IMR-90 (cell line): Measurements from ENCODE around the gene SNRNP200. TPM values are rescaled to one million over a fixed set of nuclear protein-coding genes. Genes with fewer than 3 reads are reported as not detected.
A peak's percentile ranks its signal among the peaks of the same experiment; 100 is the strongest.

ENCODE experiments used
- ATAC-seq: fragments of 200-7000 bp; cut with Tn5 transposase; 2 replicates; pipeline ENCODE4 v1.9.1; 2020; ENCODE audit warnings: low read depth, mild to moderate bottlenecking, moderate library complexity
- BruUV-seq: library from RNA; stranded (reverse); fragments of 400-500 nt; replicated peaks from 2 replicates; lab custom pipeline; 2021; lab: Mats Ljungman, UMichigan
- CTCF ChIA-PET: fragments of 300-600 bp; formaldehyde crosslinking; extraction: SDS; loops from one replicate; lab custom pipeline; 2021; ENCODE audit warnings: antibody characterized with exemption; lab: Yijun Ruan, JAX
- POLR2A ChIA-PET: fragments of 300-600 bp; sonication (Branson Sonifier 250); formaldehyde crosslinking; loops from one replicate; lab custom pipeline; 2022; ENCODE audit warnings: antibody characterized with exemption; ENCODE audit not compliant: unreplicated experiment; lab: Charles Lee
- DNase-seq: peaks from one replicate; pipeline ENCODE4 v3.0.0; 2013
- H2AFZ ChIP-seq: replicated peaks from 2 replicates; pipeline ENCODE3; 2013; ENCODE audit warnings: low read length, mild to moderate bottlenecking; ENCODE audit not compliant: poor library complexity
- H2AK5ac ChIP-seq: 2 replicates; pipeline ENCODE4 v1.6.1; 2013; ENCODE audit warnings: low read depth, low read length, inconsistent platforms
- H2AK9ac ChIP-seq: replicated peaks from 2 replicates; pipeline ENCODE3; 2013; ENCODE audit warnings: mild to moderate bottlenecking, low read depth, low read length, moderate library complexity; ENCODE audit not compliant: poor library complexity
- H2BK120ac ChIP-seq: 2 replicates; pipeline ENCODE4 v1.6.1; 2013; ENCODE audit warnings: low read depth, low read length, inconsistent platforms
- H2BK15ac ChIP-seq: 3 replicates; pipeline ENCODE4 v1.6.1; 2013; ENCODE audit warnings: low read depth, low read length, inconsistent platforms
- H2BK20ac ChIP-seq: 2 replicates; pipeline ENCODE4 v1.6.1; 2013; ENCODE audit warnings: low read depth, mild to moderate bottlenecking, inconsistent platforms, low read length, moderate library complexity
- H2BK5ac ChIP-seq: 2 replicates; pipeline ENCODE4 v1.6.1; 2013; ENCODE audit warnings: mild to moderate bottlenecking, low read depth, low read length, inconsistent platforms; ENCODE audit not compliant: poor library complexity, severe bottlenecking
- H3K14ac ChIP-seq: replicated peaks from 2 replicates; pipeline ENCODE4 v1.6.1; 2013; ENCODE audit warnings: low read depth, low read length, inconsistent platforms
- H3K18ac ChIP-seq: 2 replicates; pipeline ENCODE4 v1.6.1; 2013; ENCODE audit warnings: low read depth, low read length, control low read depth
- H3K23ac ChIP-seq: 2 replicates; pipeline ENCODE4 v1.6.1; 2013; ENCODE audit warnings: low read depth, low read length, inconsistent platforms
- H3K27ac ChIP-seq: 2 replicates; pipeline ENCODE4 v1.5.1; 2013; ENCODE audit warnings: mild to moderate bottlenecking, control low read depth, low read length; ENCODE audit not compliant: insufficient read depth
- H3K27me3 ChIP-seq: 2 replicates; pipeline ENCODE4 v1.6.1; 2013; ENCODE audit warnings: low read length; ENCODE audit not compliant: control insufficient read depth, insufficient read depth
- H3K36me3 ChIP-seq: 2 replicates; pipeline ENCODE4 v1.6.1; 2013; ENCODE audit warnings: low read length, mixed read lengths; ENCODE audit not compliant: control insufficient read depth, insufficient read depth
- H3K4ac ChIP-seq: 2 replicates; pipeline ENCODE4 v1.6.1; 2013; ENCODE audit warnings: low read depth, low read length, inconsistent platforms
- H3K4me1 ChIP-seq: 2 replicates; pipeline ENCODE4 v1.6.1; 2013; ENCODE audit warnings: low read length, mixed read lengths; ENCODE audit not compliant: control insufficient read depth, insufficient read depth
- H3K4me2 ChIP-seq: 2 replicates; pipeline ENCODE4 v1.6.1; 2013; ENCODE audit warnings: low read depth, mild to moderate bottlenecking, control low read depth, low read length, moderate library complexity
- H3K4me3 ChIP-seq: 2 replicates; pipeline ENCODE4 v1.5.1; 2013; ENCODE audit warnings: low read depth, mild to moderate bottlenecking, control low read depth, low read length, moderate library complexity; ENCODE audit not compliant: insufficient read depth
- H3K56ac ChIP-seq: 2 replicates; pipeline ENCODE4 v1.6.1; 2013; ENCODE audit warnings: low read length, inconsistent platforms; ENCODE audit not compliant: insufficient read depth; ENCODE audit errors: extremely low read depth
- H3K79me1 ChIP-seq, 2 experiments: 2 replicates each; pipeline ENCODE4 v1.6.1; 2013; ENCODE audit warnings: low read length in 2 of 2, inconsistent platforms in 1 of 2, low read depth in 1 of 2
- H3K9ac ChIP-seq: 2 replicates; pipeline ENCODE4 v1.6.1; 2013; ENCODE audit warnings: low read depth, low read length, control low read depth
- H3K9me1 ChIP-seq: 2 replicates; pipeline ENCODE4 v1.6.1; 2013; ENCODE audit warnings: low read length, inconsistent platforms; ENCODE audit not compliant: insufficient read depth
- H3K9me3 ChIP-seq: 2 replicates; pipeline ENCODE4 v1.6.1; 2013; ENCODE audit warnings: low read length; ENCODE audit not compliant: control insufficient read depth, insufficient read depth
- H4K20me1 ChIP-seq: 2 replicates; pipeline ENCODE4 v1.6.1; 2013; ENCODE audit warnings: low read length, inconsistent platforms; ENCODE audit not compliant: insufficient read depth
- H4K5ac ChIP-seq: 2 replicates; pipeline ENCODE4 v1.6.1; 2013; ENCODE audit warnings: mild to moderate bottlenecking, low read depth, low read length, control low read depth
- H4K8ac ChIP-seq, 2 experiments: 2 replicates each; pipeline ENCODE4 v1.6.1; 2013; ENCODE audit warnings: low read depth in 2 of 2, low read length in 2 of 2, control low read depth in 1 of 2, inconsistent platforms in 1 of 2
- H4K91ac ChIP-seq: 2 replicates; pipeline ENCODE4 v1.6.1; 2013; ENCODE audit warnings: low read depth, low read length, inconsistent platforms; ENCODE audit not compliant: insufficient read depth
- BHLHE40 ChIP-seq: fragments of 150-350 bp; IDR thresholded peaks from 2 replicates; pipeline ENCODE4 v1.6.1; 2016; ENCODE audit warnings: mild to moderate bottlenecking, low read depth, low read length
- CEBPB ChIP-seq: IDR thresholded peaks from 2 replicates; pipeline ENCODE4 v1.6.1; 2012; ENCODE audit warnings: low read depth, low read length, improper control_type of control experiment
- CHD1 ChIP-seq: IDR thresholded peaks from 2 replicates; pipeline ENCODE4 v1.6.1; 2012; ENCODE audit warnings: low read depth, low read length, improper control_type of control experiment
- CTCF ChIP-seq: conservative IDR thresholded peaks from 2 replicates; pipeline ENCODE4 v1.5.1; 2012; ENCODE audit warnings: mild to moderate bottlenecking, low read depth, low read length, improper control_type of control experiment
- FOS ChIP-seq: fragments of 150-350 bp; IDR thresholded peaks from 2 replicates; pipeline ENCODE4 v1.6.1; 2016; ENCODE audit warnings: low read depth, low read length
- MAFK ChIP-seq: IDR thresholded peaks from 2 replicates; pipeline ENCODE4 v1.6.1; 2012; ENCODE audit warnings: low read depth, low read length, improper control_type of control experiment
- MAZ ChIP-seq: IDR thresholded peaks from 2 replicates; pipeline ENCODE4 v1.6.1; 2012; ENCODE audit warnings: low read depth, mild to moderate bottlenecking, low read length, improper control_type of control experiment, moderate library complexity, borderline replicate concordance
- MXI1 ChIP-seq: IDR thresholded peaks from 2 replicates; pipeline ENCODE4 v1.6.1; 2012; ENCODE audit warnings: low read depth, mild to moderate bottlenecking, low read length, moderate library complexity, borderline replicate concordance
- NFE2L2 ChIP-seq: fragments of 150-350 bp; IDR thresholded peaks from 2 replicates; pipeline ENCODE4 v1.6.1; 2016; ENCODE audit warnings: low read depth, mild to moderate bottlenecking, low read length
- POLR2A ChIP-seq: IDR thresholded peaks from 2 replicates; pipeline ENCODE4 v1.6.1; 2012; ENCODE audit warnings: mild to moderate bottlenecking, low read depth, low read length
- RAD21 ChIP-seq: IDR thresholded peaks from 2 replicates; pipeline ENCODE4 v1.6.1; 2012; ENCODE audit warnings: low read length, improper control_type of control experiment
- RCOR1 ChIP-seq: IDR thresholded peaks from 2 replicates; pipeline ENCODE4 v1.6.1; 2012; ENCODE audit warnings: mild to moderate bottlenecking, low read length, improper control_type of control experiment; ENCODE audit not compliant: insufficient replicate concordance
- RFX5 ChIP-seq: IDR thresholded peaks from 2 replicates; pipeline ENCODE4 v1.8.0; 2012; ENCODE audit warnings: low read depth, mild to moderate bottlenecking, low read length, moderate library complexity
- SMC3 ChIP-seq: fragments of 150-350 bp; IDR thresholded peaks from 2 replicates; pipeline ENCODE4 v1.6.1; 2016; ENCODE audit warnings: low read depth, mild to moderate bottlenecking, antibody characterized with exemption, low read length, moderate library complexity
- USF2 ChIP-seq: fragments of 150-350 bp; IDR thresholded peaks from 2 replicates; pipeline ENCODE4 v1.6.1; 2017; ENCODE audit warnings: mild to moderate bottlenecking, antibody characterized with exemption, low read length, low read depth
- WGBS, 2 experiments: methylation state at CpG; one replicate each; pipeline versions ENCODE4 v1.1.5 to v1.1.7; 2013; ENCODE audit warnings: missing lambda C conversion rate in 2 of 2; ENCODE audit not compliant: insufficient read length in 1 of 2; ENCODE audit errors: extremely low coverage in 2 of 2; 5-methylcytosine and 5-hydroxymethylcytosine counted together
- dilution Hi-C: fragments of 300-500 bp; cut with HindIII; formaldehyde crosslinking; loops from one replicate; pipeline ENCODE4 v1.14.3; 2018; ENCODE audit warnings: low sequenced_read_pairs; ENCODE audit not compliant: unreplicated experiment
- in situ Hi-C: fragments of 300-500 bp; cut with MboI; formaldehyde crosslinking; loops from 3 replicates; pipeline ENCODE4 v1.14.3; 2019; ENCODE audit warnings: low sequenced_read_pairs, inconsistent platforms, mixed read lengths
- intact Hi-C: fragments of 100-400 bp; cut with micrococcal nuclease; formaldehyde crosslinking; loops from 2 replicates; pipeline ENCODE4 v1.10.0; 2022
- polyA plus RNA-seq, 3 experiments: library from polyadenylated mRNA; depleted of rRNA; stranded (reverse); fragments of >200 nt; gene quantifications; 2 replicates each; pipeline ENCODE4 v1.2.3, GENCODE V29; 2012; ENCODE audit warnings: low replicate concordance in 1 of 3
- total RNA-seq: library from RNA; depleted of rRNA; stranded (reverse); fragments of >200 nt; gene quantifications from 2 replicates; pipeline ENCODE4 v1.2.3, GENCODE V29; 2012
- TF ChIP-seq, protein P1 (sequence below): fragments of 150-350 bp; IDR thresholded peaks from 2 replicates; pipeline ENCODE4 v1.6.1; 2016; ENCODE audit warnings: low read depth, mild to moderate bottlenecking, low read length, moderate library complexity, borderline replicate concordance

SNRNP200 gene
- total and polyA plus RNA-seq, 2 of the 4 experiments (the other 2 are of a cell fraction): 44.1 to 108 TPM

DNA sequence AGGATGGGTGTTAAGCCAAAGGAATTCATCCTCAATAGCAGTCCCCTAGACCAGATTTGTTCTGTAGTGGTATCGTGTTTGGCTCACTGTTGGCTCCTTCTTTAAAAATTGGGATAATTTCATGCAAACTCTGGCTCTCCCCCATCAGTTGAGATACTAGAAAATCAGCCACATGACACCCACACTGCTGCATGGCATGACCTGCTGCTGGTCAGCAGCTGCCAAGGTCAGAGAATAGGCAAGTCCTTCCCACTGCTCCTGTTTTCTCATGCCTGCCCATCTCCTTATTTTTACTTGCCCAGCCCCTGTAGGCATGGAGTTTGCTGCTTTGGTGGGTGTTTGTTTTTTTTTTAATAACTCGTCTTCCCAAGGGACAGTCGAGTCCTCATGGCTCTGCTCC, 1.0 kb upstream of the SNRNP200 start:
- Histone ChIP-seq H2BK20ac (no peak overlapping the region), H4K91ac (peak overlapping the region; percentile 93), H3K56ac (no peak overlapping the region), H4K20me1 (peaks cover 11% of the 10 kb centered on the region; the same call in 1 of the 2 replicates), H3K9me1 (peaks cover 3% of the 10 kb centered on the region; the same call in 1 of the 2 replicates), H3K27me3 (no peaks in the 10 kb centered on the region), H3K36me3 (peaks cover 16% of the 10 kb centered on the region), H3K4me2 (peak overlapping the region; percentile 92), H3K79me1 (peaks cover 32 to 42% of the 10 kb centered on the region in 2 experiments), H3K27ac (no peak overlapping the region; the same call in 1 of the 2 replicates), H2AFZ (peak overlapping the region; percentile 99), H4K5ac (peak overlapping the region; percentile 93), H2AK5ac (peak overlapping the region; percentile 79; the same call in 1 of the 2 replicates), H3K4me1 (peaks cover 8% of the 10 kb centered on the region), H3K4ac (peak overlapping the region; percentile 91), H3K23ac (0 out of 2 replicates have a peak overlapping the region, but pooled peaks have one; percentile 75), H3K9ac (peak overlapping the region; percentile 81), H4K8ac (peak overlapping the region; percentile 98 to 99), H3K18ac (no peak overlapping the region), H2AK9ac (peak overlapping the region; percentile 99), H3K9me3 (no peaks in the 10 kb centered on the region), H2BK120ac (0 out of 2 replicates have a peak overlapping the region, but pooled peaks have one; percentile 50), H2BK5ac (no peak overlapping the region), H3K14ac (peak overlapping the region; percentile 94), H3K4me3 (peak overlapping the region; percentile 97; the same call in 1 of the 2 replicates), H2BK15ac (peak overlapping the region; percentile 24; the same call in 1 of the 3 replicates)
- ATAC-seq (no peak), DNase-seq (no peak)
- in situ Hi-C loops: loop anchor here (10.0 kb wide), 1 partner anchor 208 kb away; no protein-coding TSS in a partner anchor
- ChIA-PET CTCF (no interaction called here), POLR2A (no interaction called here)
- BruUV-seq: no TSS peak
- intact Hi-C loops: no loop called here
- TF ChIP-seq RFX5: no peak
- TF ChIP-seq CHD1: no peak
- TF ChIP-seq FOS: no peak
- TF ChIP-seq CTCF: no peak
- TF ChIP-seq POLR2A: no peak
- TF ChIP-seq BHLHE40: no peak
- TF ChIP-seq SMC3: no peak
- TF ChIP-seq NFE2L2: no peak
- TF ChIP-seq CEBPB: no peak
- TF ChIP-seq RAD21: no peak
- TF ChIP-seq, protein P1, sequence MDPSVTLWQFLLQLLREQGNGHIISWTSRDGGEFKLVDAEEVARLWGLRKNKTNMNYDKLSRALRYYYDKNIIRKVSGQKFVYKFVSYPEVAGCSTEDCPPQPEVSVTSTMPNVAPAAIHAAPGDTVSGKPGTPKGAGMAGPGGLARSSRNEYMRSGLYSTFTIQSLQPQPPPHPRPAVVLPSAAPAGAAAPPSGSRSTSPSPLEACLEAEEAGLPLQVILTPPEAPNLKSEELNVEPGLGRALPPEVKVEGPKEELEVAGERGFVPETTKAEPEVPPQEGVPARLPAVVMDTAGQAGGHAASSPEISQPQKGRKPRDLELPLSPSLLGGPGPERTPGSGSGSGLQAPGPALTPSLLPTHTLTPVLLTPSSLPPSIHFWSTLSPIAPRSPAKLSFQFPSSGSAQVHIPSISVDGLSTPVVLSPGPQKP: no peak
- TF ChIP-seq USF2: no peak
- no peak for TF ChIP-seq MAZ
- TF ChIP-seq MXI1: no peak
- no peak for TF ChIP-seq RCOR1
- TF ChIP-seq MAFK: no peak
- dilution Hi-C loops: no loop called here
- WGBS, 2 experiments: no CpG with 5 or more reads among the region's 3 CpGs
